GM12878 (cell line): ENCODE results near the gene PPP1R1A. TPM values are rescaled to one million over a fixed set of nuclear protein-coding genes. Genes with fewer than 3 reads are reported as not detected.

Source experiments
- ATAC-seq: fragments of 200-7000 bp; cut with Tn5 transposase; 3 replicates; pipeline ENCODE4 v1.9.1; 2020; ENCODE audit warnings: mild to moderate bottlenecking, moderate library complexity
- BruUV-seq: library from RNA; stranded (reverse); fragments of 400-500 nt; replicated peaks from 2 replicates; lab custom pipeline; 2021; lab: Mats Ljungman, UMichigan
- CTCF ChIA-PET: fragments of 300-600 bp; sonication (Branson Sonifier 250); formaldehyde crosslinking; extraction: SDS; loops from one replicate; lab custom pipeline; 2021; ENCODE audit warnings: inconsistent platforms; lab: Yijun Ruan, JAX
- POLR2A ChIA-PET: fragments of 350-600 bp; formaldehyde crosslinking; extraction: SDS; loops from one replicate; lab custom pipeline; 2021; ENCODE audit warnings: inconsistent platforms; lab: Charles Lee
- RAD21 ChIA-PET: fragments of 300-600 bp; sonication (Branson Sonifier 250); formaldehyde crosslinking; loops from one replicate; lab custom pipeline; 2023; ENCODE audit warnings: antibody characterized with exemption; ENCODE audit not compliant: unreplicated experiment; lab: Charles Lee
- SMC1A ChIA-PET: fragments of 300-600 bp; sonication (Branson Sonifier 250); formaldehyde crosslinking; loops from one replicate; lab custom pipeline; 2023; ENCODE audit not compliant: unreplicated experiment, uncharacterized antibody; lab: Charles Lee
- DNase-seq: peaks from one replicate; pipeline ENCODE4 v3.0.0-alpha.2; 2011; ENCODE audit warnings: low read depth, low spot score
- FAIRE-seq: peaks from 3 replicates; lab custom pipeline; 2011; peaks lifted over from hg19 to GRCh38; lab: Jason Lieb, UNC
- H2AFZ ChIP-seq: 2 replicates; pipeline ENCODE4 v1.6.0; 2011; ENCODE audit warnings: low read depth, low read length, control low read depth; ENCODE audit not compliant: control insufficient read depth
- H3K27ac ChIP-seq: 2 replicates; pipeline ENCODE4 v1.5.1; 2011; ENCODE audit warnings: control low read depth; ENCODE audit not compliant: control insufficient read depth, insufficient read depth
- H3K27me3 ChIP-seq, 2 experiments: replicated peaks in 1 of 2; 2 replicates each; pipeline versions ENCODE4 v1.6.0 to v1.6.1; 2011; ENCODE audit warnings: low read length in 1 of 2; ENCODE audit not compliant: control insufficient read depth in 2 of 2, insufficient read depth in 2 of 2
- H3K36me3 ChIP-seq, 2 experiments: 2 replicates each; pipeline ENCODE4 v1.5.1; 2011; ENCODE audit warnings: low read length in 1 of 2; ENCODE audit not compliant: control insufficient read depth in 2 of 2, insufficient read depth in 2 of 2
- H3K4me1 ChIP-seq: 2 replicates; pipeline ENCODE4 v1.6.1; 2011; ENCODE audit warnings: mild to moderate bottlenecking, low read length, moderate library complexity, mixed read lengths; ENCODE audit not compliant: control insufficient read depth, insufficient read depth
- H3K4me2 ChIP-seq: 2 replicates; pipeline ENCODE4 v1.6.0; 2011; ENCODE audit warnings: control low read depth; ENCODE audit not compliant: control insufficient read depth, insufficient read depth
- H3K4me3 ChIP-seq: fragments of 200-600 bp; sonication (generic); 2 replicates; pipeline ENCODE4 v1.5.1; 2016
- H3K79me2 ChIP-seq: 2 replicates; pipeline ENCODE4 v1.6.0; 2011; ENCODE audit warnings: low read length; ENCODE audit not compliant: control insufficient read depth, insufficient read depth
- H3K9ac ChIP-seq: 2 replicates; pipeline ENCODE4 v1.8.0; 2011; ENCODE audit warnings: low read length, control low read depth, mixed read lengths; ENCODE audit not compliant: control insufficient read depth, insufficient read depth
- H3K9me3 ChIP-seq: replicated peaks from 3 replicates; pipeline ENCODE4 v1.5.1; 2011; ENCODE audit warnings: mild to moderate bottlenecking, low read length; ENCODE audit not compliant: control insufficient read depth, insufficient read depth
- H4K20me1 ChIP-seq: 2 replicates; pipeline ENCODE4 v1.6.0; 2011; ENCODE audit not compliant: control insufficient read depth, insufficient read depth
- ASH2L ChIP-seq: fragments of 300-600, 200-600 bp; sonication (generic); IDR thresholded peaks from 2 replicates; pipeline ENCODE4 v1.6.1; 2017; ENCODE audit warnings: low read depth, mild to moderate bottlenecking, borderline replicate concordance
- CREM ChIP-seq: IDR thresholded peaks from 2 replicates; pipeline ENCODE4 v1.6.1; 2014; ENCODE audit warnings: antibody characterized with exemption, low read depth
- EED ChIP-seq: sonication (generic); IDR thresholded peaks from 2 replicates; pipeline ENCODE4 v1.6.1; 2016; ENCODE audit warnings: antibody characterized with exemption, low read depth
- FOS ChIP-seq: IDR thresholded peaks from 3 replicates; pipeline ENCODE4 v1.6.1; 2011; ENCODE audit warnings: borderline replicate concordance; ENCODE audit not compliant: insufficient read length; ENCODE audit errors: extremely low read depth
- IKZF2 ChIP-seq, 2 experiments: fragments of 450-650 bp; IDR thresholded peaks; 2 replicates each; pipeline ENCODE4 v1.6.1; 2017; ENCODE audit warnings: mild to moderate bottlenecking in 2 of 2, moderate library complexity in 2 of 2
- IRF4 ChIP-seq: IDR thresholded peaks from 2 replicates; pipeline ENCODE4 v1.6.1; 2011; ENCODE audit warnings: low read depth, low read length
- NR2F1 ChIP-seq: fragments of 450-650 bp; conservative IDR thresholded peaks from 2 replicates; pipeline ENCODE4 v1.6.1; 2017; ENCODE audit warnings: mild to moderate bottlenecking
- RAD21 ChIP-seq: IDR thresholded peaks from 2 replicates; pipeline ENCODE4 v1.6.1; 2011; ENCODE audit warnings: mild to moderate bottlenecking, low read depth, low read length, moderate library complexity; ENCODE audit not compliant: insufficient read depth
- RAD51 ChIP-seq: fragments of 450-650 bp; IDR thresholded peaks from 2 replicates; pipeline ENCODE4 v1.6.1; 2016; ENCODE audit warnings: moderate library complexity, mild to moderate bottlenecking, inconsistent platforms
- SREBF1 ChIP-seq: IDR thresholded peaks from 2 replicates; pipeline ENCODE4 v1.6.1; 2012; ENCODE audit warnings: mild to moderate bottlenecking, low read length
- TBL1XR1 ChIP-seq: IDR thresholded peaks from 2 replicates; pipeline ENCODE4 v1.6.1; 2012; ENCODE audit warnings: low read depth, low read length, improper control_type of control experiment
- TCF3 ChIP-seq: IDR thresholded peaks from 2 replicates; pipeline ENCODE4 v1.6.1; 2012; ENCODE audit warnings: low read depth, mild to moderate bottlenecking, low read length, borderline replicate concordance; ENCODE audit not compliant: insufficient read depth
- ZSCAN29 ChIP-seq: fragments of 450-650 bp; IDR thresholded peaks from 2 replicates; pipeline ENCODE4 v1.6.1; 2017; ENCODE audit warnings: mild to moderate bottlenecking, moderate library complexity
- WGBS: methylation state at CpG from one replicate; pipeline ENCODE4 v1.1.6; 2016; ENCODE audit warnings: low lambda C conversion rate; ENCODE audit not compliant: insufficient replicate concordance, insufficient coverage; ENCODE audit errors: missing lambda C conversion rate; 5-methylcytosine and 5-hydroxymethylcytosine counted together
- in situ Hi-C: fragments of 300-500 bp; cut with MboI; formaldehyde crosslinking; loops from 9 replicates; pipeline ENCODE4 v1.14.3; 2018; ENCODE audit warnings: mixed read lengths
- intact Hi-C: fragments of 100-400 bp; cut with micrococcal nuclease; formaldehyde crosslinking; loops from one replicate; pipeline ENCODE4 v1.14.2; 2022; ENCODE audit not compliant: unreplicated experiment
- polyA plus RNA-seq, 11 experiments: library from polyadenylated mRNA; depleted of rRNA in 4 of 11; unstranded in 6 of 11; stranded (reverse) in 5 of 11; fragments of >200 nt; fragmentation: Nextera tagmentation in 4 of 11; fragmentation: Illumina TruSeq in 1 of 11; extraction: Ambion mirVana in 4 of 11; extraction: Trizol in 1 of 11; gene quantifications; 1 replicate in 1 of 11; 2 replicates in 10 of 11; pipeline versions ENCODE4 v1.2.1 to v1.2.3, GENCODE V29; 2011 to 2016; ENCODE audit warnings: inconsistent platforms in 2 of 11, missing spikeins in 2 of 11, low read depth in 1 of 11
- total RNA-seq, 4 experiments: library from RNA; depleted of rRNA in 3 of 4; stranded (reverse); fragments of >200 nt in 3 of 4; fragmentation: Illumina TruSeq in 1 of 4; extraction: Trizol in 1 of 4; gene quantifications; 2 replicates each; pipeline versions ENCODE4 v1.2.1 to v1.2.3, GENCODE V29; 2013 to 2021
- TF ChIP-seq, protein P1 (sequence below): fragments of 450-650 bp; formaldehyde crosslinking; IDR thresholded peaks from 2 replicates; pipeline ENCODE4 v1.4.0; 2020; ENCODE audit warnings: mild to moderate bottlenecking, moderate library complexity
- TF ChIP-seq, protein P2 (sequence below): IDR thresholded peaks from 2 replicates; pipeline ENCODE4 v1.6.1; 2011; ENCODE audit warnings: low read depth, low read length, improper control_type of control experiment, borderline replicate concordance

Gene PPP1R1A
- total and polyA plus RNA-seq, 10 of the 15 experiments (the other 5 are each of a cell fraction or from before 2014, with no cell fraction given), result 0.03 to 0.08 (median 0.07) TPM; not detected in 7

DNA sequence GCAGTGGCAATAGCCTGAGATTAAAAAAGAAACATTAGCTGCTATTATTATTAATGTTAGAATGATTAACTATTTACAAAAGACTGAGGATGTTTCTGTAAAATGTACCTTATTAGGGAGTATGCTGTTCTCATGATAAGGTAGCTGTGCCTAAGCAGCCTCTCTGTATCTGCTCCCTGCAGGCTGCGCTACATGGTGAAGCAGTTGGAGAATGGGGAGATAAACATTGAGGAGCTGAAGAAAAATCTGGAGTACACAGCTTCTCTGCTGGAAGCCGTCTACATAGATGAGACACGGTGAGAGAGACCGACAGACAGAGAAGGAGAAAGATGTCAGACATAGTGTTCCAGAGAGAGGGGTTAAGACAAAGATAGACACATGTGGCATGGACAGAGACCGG is 21.7 kb downstream of the PPP1R1A start (continued):
- TF ChIP-seq, protein P1, sequence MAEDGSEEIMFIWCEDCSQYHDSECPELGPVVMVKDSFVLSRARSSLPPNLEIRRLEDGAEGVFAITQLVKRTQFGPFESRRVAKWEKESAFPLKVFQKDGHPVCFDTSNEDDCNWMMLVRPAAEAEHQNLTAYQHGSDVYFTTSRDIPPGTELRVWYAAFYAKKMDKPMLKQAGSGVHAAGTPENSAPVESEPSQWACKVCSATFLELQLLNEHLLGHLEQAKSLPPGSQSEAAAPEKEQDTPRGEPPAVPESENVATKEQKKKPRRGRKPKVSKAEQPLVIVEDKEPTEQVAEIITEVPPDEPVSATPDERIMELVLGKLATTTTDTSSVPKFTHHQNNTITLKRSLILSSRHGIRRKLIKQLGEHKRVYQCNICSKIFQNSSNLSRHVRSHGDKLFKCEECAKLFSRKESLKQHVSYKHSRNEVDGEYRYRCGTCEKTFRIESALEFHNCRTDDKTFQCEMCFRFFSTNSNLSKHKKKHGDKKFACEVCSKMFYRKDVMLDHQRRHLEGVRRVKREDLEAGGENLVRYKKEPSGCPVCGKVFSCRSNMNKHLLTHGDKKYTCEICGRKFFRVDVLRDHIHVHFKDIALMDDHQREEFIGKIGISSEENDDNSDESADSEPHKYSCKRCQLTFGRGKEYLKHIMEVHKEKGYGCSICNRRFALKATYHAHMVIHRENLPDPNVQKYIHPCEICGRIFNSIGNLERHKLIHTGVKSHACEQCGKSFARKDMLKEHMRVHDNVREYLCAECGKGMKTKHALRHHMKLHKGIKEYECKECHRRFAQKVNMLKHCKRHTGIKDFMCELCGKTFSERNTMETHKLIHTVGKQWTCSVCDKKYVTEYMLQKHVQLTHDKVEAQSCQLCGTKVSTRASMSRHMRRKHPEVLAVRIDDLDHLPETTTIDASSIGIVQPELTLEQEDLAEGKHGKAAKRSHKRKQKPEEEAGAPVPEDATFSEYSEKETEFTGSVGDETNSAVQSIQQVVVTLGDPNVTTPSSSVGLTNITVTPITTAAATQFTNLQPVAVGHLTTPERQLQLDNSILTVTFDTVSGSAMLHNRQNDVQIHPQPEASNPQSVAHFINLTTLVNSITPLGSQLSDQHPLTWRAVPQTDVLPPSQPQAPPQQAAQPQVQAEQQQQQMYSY, result no peak
- no peak for TF ChIP-seq TCF3

DNA sequence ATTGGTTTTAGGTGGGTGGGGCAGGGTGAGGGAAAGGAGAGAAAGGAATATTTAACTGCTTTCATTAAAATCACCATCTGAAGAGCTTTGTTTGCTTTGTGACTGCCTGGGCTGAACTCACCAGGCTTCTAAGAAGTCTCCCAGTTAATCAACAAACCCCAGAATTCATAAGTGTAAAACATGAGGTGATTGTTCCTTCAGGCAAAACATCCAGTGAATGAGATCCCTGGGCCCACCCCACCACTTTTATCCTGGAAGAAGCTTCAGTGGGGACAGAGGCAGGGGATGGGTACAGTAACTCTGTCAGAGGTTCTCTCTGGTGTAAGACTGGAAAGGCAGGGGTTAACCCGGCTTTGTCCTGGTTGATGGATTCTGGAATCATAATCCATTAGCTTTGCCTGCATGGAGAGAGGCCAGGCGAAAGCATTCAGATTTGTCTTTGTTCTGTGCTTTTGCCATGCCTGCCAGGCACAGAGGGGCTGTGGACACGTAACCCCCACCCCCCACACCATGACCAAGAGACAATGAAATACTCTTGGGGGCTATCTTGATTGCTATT is 22.4 kb downstream of the PPP1R1A start:
- no peaks in the 10 kb centered on the region for H3K79me2 ChIP-seq
- H2AFZ ChIP-seq, result no peak overlapping the region
- H3K36me3 ChIP-seq, result no peaks in the 10 kb centered on the region
- FAIRE-seq, result no peak
- H3K27me3 ChIP-seq, result no peaks in the 10 kb centered on the region
- no TSS peak for BruUV-seq
- ChIA-PET CTCF (interaction anchor here (0.8 to 5.1 kb wide), 5 partner anchors 13 to 166 kb away, joined by 3 to 41 read pairs (median 3); no protein-coding TSS in a partner anchor), POLR2A (no interaction called here), SMC1A (interaction anchor here (1.4 kb wide), 1 partner anchor 136 kb away, joined by 3 read pairs; no protein-coding TSS in a partner anchor), RAD21 (interaction anchor here (0.6 kb wide), 1 partner anchor 1930 kb away, joined by 3 read pairs; no protein-coding TSS in a partner anchor)
- in situ Hi-C loops, result no loop called here
- H3K27ac ChIP-seq, result no peak overlapping the region
- ATAC-seq, result no peak
- no peak overlapping the region for H3K9ac ChIP-seq
- no peaks in the 10 kb centered on the region for H4K20me1 ChIP-seq
- H3K4me1 ChIP-seq, result peaks cover 5% of the 10 kb centered on the region
- intact Hi-C loops, result no loop called here
- no peaks in the 10 kb centered on the region for H3K9me3 ChIP-seq
- H3K4me2 ChIP-seq, result no peak overlapping the region
- no peak overlapping the region for H3K4me3 ChIP-seq
- TF ChIP-seq ZSCAN29 (no peak), RAD51 (no peak), IKZF2 (IDR thresholded peaks at IDR 0.05) (no peak), NR2F1 (no peak), RAD21 (no peak), IRF4 (no peak), CREM (no peak), TBL1XR1 (no peak), SREBF1 (no peak), ASH2L (no peak), EED (no peak), FOS (no peak)
- TF ChIP-seq, protein P2, sequence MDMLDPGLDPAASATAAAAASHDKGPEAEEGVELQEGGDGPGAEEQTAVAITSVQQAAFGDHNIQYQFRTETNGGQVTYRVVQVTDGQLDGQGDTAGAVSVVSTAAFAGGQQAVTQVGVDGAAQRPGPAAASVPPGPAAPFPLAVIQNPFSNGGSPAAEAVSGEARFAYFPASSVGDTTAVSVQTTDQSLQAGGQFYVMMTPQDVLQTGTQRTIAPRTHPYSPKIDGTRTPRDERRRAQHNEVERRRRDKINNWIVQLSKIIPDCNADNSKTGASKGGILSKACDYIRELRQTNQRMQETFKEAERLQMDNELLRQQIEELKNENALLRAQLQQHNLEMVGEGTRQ, result no peak
- 66% methylated on average over 3 of the region's 3 CpGs for WGBS
- DNase-seq, result no peak
